K562 (cell line): Measurements from ENCODE around the gene KCP. TPM values are rescaled to one million over a fixed set of nuclear protein-coding genes. Genes with fewer than 3 reads are reported as not detected.
A peak's percentile ranks its signal among the peaks of the same experiment; 100 is the strongest.

ENCODE experiments used
- ASH1L ChIP-seq: fragments of 450-650 bp; IDR thresholded peaks from 2 replicates; pipeline ENCODE4 v1.6.1; 2018; ENCODE audit warnings: borderline replicate concordance, mild to moderate bottlenecking, low read depth; ENCODE audit not compliant: partially characterized antibody
- CBX2 ChIP-seq: fragments of 200-600 bp; sonication (generic); IDR thresholded peaks from one replicate; pipeline ENCODE4 v1.6.1; 2012; ENCODE audit warnings: mild to moderate bottlenecking, low read length, inconsistent platforms; ENCODE audit not compliant: insufficient read depth, poor library complexity, severe bottlenecking
- CHAMP1 ChIP-seq: fragments of 450-650 bp; IDR thresholded peaks from 2 replicates; pipeline ENCODE4 v1.6.1; 2016; ENCODE audit warnings: mild to moderate bottlenecking
- ETV6 ChIP-seq, 3 experiments: fragments of 150-350 bp in 1 of 3; sonication (generic) in 1 of 3; formaldehyde crosslinking in 1 of 3; IDR thresholded peaks; 2 replicates each; pipeline versions ENCODE4 v1.6.1 to v1.8.0; 2014 to 2022; ENCODE audit warnings: borderline replicate concordance in 2 of 3, low read depth in 2 of 3, antibody characterized with exemption in 1 of 3, low read length in 1 of 3, mild to moderate bottlenecking in 1 of 3, missing genetic modification reagents in 1 of 3
- HDAC3 ChIP-seq: fragments of 450-650 bp; IDR thresholded peaks from 2 replicates; pipeline ENCODE4 v1.6.1; 2018; ENCODE audit warnings: borderline replicate concordance, mild to moderate bottlenecking, moderate library complexity; ENCODE audit not compliant: partially characterized antibody
- HIVEP1 ChIP-seq: fragments of 250-450 bp; sonication (Bioruptor Pico); IDR thresholded peaks from 2 replicates; pipeline ENCODE4 v1.4.0; 2020; ENCODE audit warnings: mild to moderate bottlenecking
- MCM2 ChIP-seq: fragments of 450-650 bp; IDR thresholded peaks from 2 replicates; pipeline ENCODE4 v1.6.1; 2017; ENCODE audit warnings: low read depth, mild to moderate bottlenecking
- PML ChIP-seq: IDR thresholded peaks from 2 replicates; pipeline ENCODE4 v1.6.1; 2012; ENCODE audit warnings: low read length, inconsistent platforms
- RCOR1 ChIP-seq, 2 experiments: IDR thresholded peaks; 2 replicates each; pipeline ENCODE4 v1.6.1; 2012; ENCODE audit warnings: low read depth in 2 of 2, low read length in 2 of 2, borderline replicate concordance in 1 of 2, improper control_type of control experiment in 1 of 2
- SREBF2 ChIP-seq: sonication (generic); formaldehyde crosslinking; IDR thresholded peaks from 2 replicates; pipeline ENCODE4 v1.4.0; 2020; ENCODE audit warnings: mild to moderate bottlenecking, missing genetic modification reagents
- ZBTB1 ChIP-seq: sonication (generic); formaldehyde crosslinking; IDR thresholded peaks from 2 replicates; pipeline ENCODE4 v1.8.1; 2023; ENCODE audit warnings: missing genetic modification reagents, low read depth, mild to moderate bottlenecking, borderline replicate concordance
- ZBTB11 ChIP-seq, 3 experiments: fragments of 200-800 bp in 1 of 3; fragments of 250-450 bp in 1 of 3; fragments of 450-650 bp in 1 of 3; sonication (Bioruptor Pico) in 1 of 3; sonication (Bioruptor generic) in 1 of 3; formaldehyde crosslinking in 1 of 3; IDR thresholded peaks; 2 replicates each; pipeline versions ENCODE4 v1.6.1 to v1.8.0; 2016 to 2022; ENCODE audit warnings: mild to moderate bottlenecking in 2 of 3, missing genetic modification characterization in 2 of 3, missing compliant biosample characterization in 1 of 3, moderate library complexity in 1 of 3
- ZBTB33 ChIP-seq: sonication (generic); formaldehyde crosslinking; IDR thresholded peaks from 2 replicates; pipeline ENCODE4 v1.8.1; 2023; ENCODE audit warnings: mild to moderate bottlenecking, missing genetic modification reagents
- ZNF239 ChIP-seq: fragments of 250-450 bp; sonication (Bioruptor Pico); IDR thresholded peaks from 2 replicates; pipeline ENCODE4 v1.4.0; 2020; ENCODE audit warnings: mild to moderate bottlenecking
- ZNF77 ChIP-seq: fragments of 250-450 bp; sonication (Bioruptor Pico); IDR thresholded peaks from 2 replicates; pipeline ENCODE4 v1.5.0; 2020
- polyA plus RNA-seq, 8 experiments: library from polyadenylated mRNA; depleted of rRNA in 4 of 8; stranded (reverse) in 5 of 8; unstranded in 3 of 8; fragments of >200 nt; fragmentation: Nextera tagmentation in 2 of 8; fragmentation: Illumina TruSeq in 1 of 8; extraction: Ambion mirVana in 2 of 8; extraction: Trizol in 1 of 8; gene quantifications; 2 replicates each; pipeline versions ENCODE4 v1.2.1 to v1.2.3, GENCODE V29; 2011 to 2014; ENCODE audit warnings: inconsistent platforms in 1 of 8, missing spikeins in 1 of 8
- total RNA-seq, 7 experiments: library from RNA; depleted of rRNA in 6 of 7; stranded (reverse); fragments of >200 nt in 6 of 7; fragmentation: Illumina TruSeq in 2 of 7; extraction: Trizol in 2 of 7; gene quantifications; 2 replicates each; pipeline versions ENCODE4 v1.2.1 to v1.2.3, GENCODE V29; 2011 to 2021; ENCODE audit warnings: low replicate concordance in 1 of 7
- TF ChIP-seq, protein P1 (sequence below): IDR thresholded peaks from 2 replicates; pipeline ENCODE4 v1.6.1; 2012; ENCODE audit warnings: low read depth, low read length, improper control_type of control experiment, borderline replicate concordance

The KCP gene
- total and polyA plus RNA-seq, 9 of the 15 experiments (the other 6 are each of a cell fraction or from before 2014, with no cell fraction given) = 0.06 to 0.17 (median 0.12) TPM; not detected in 3

GRCh38 chr7:128902761-128903585, 7.5 kb downstream of the KCP start (continued):
- TF ChIP-seq ZBTB11 (CRISPR knock-in tag; IDR thresholded peaks at IDR 0.05) (no peak), MCM2 (no peak), SREBF2 (CRISPR knock-in tag) (no peak), ZNF77 (CRISPR knock-in tag) (no peak), RCOR1 (IDR thresholded peaks at IDR 0.05; ENCODE audit: borderline replicate concordance in 1 of 2, low read depth in 2 of 2, low read length in 2 of 2) (peak in 1 of 2 experiments; percentile 38; a peak in 1 of 4 replicates), HIVEP1 (CRISPR knock-in tag) (no peak), ZNF239 (CRISPR knock-in tag) (no peak), CBX2 (no peak), PML (no peak), ASH1L (no peak), CHAMP1 (no peak), HDAC3 (no peak), ETV6 (IDR thresholded peaks at IDR 0.05; ENCODE audit: borderline replicate concordance in 1 of 2, low read depth in 2 of 2, low read length in 1 of 2) (no peak), ETV6 (CRISPR knock-in tag; IDR thresholded peaks at IDR 0.05; ENCODE audit: borderline replicate concordance) (no peak), ZBTB1 (CRISPR knock-in tag) (no peak), ZBTB33 (CRISPR knock-in tag) (no peak)
- TF ChIP-seq, protein P1, sequence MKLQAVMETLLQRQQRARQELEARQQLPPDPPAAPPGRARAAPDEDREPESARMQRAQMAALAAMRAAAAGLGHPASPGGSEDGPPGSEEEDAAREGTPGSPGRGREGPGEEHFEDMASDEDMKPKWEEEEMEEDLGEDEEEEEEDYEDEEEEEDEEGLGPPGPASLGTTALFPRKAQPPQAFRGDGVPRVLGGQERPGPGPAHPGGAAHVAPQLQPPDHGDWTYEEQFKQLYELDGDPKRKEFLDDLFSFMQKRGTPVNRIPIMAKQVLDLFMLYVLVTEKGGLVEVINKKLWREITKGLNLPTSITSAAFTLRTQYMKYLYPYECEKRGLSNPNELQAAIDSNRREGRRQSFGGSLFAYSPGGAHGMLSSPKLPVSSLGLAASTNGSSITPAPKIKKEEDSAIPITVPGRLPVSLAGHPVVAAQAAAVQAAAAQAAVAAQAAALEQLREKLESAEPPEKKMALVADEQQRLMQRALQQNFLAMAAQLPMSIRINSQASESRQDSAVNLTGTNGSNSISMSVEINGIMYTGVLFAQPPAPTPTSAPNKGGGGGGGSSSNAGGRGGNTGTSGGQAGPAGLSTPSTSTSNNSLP = no peak
